ENCODE data around the gene SCUBE2.

DNA sequence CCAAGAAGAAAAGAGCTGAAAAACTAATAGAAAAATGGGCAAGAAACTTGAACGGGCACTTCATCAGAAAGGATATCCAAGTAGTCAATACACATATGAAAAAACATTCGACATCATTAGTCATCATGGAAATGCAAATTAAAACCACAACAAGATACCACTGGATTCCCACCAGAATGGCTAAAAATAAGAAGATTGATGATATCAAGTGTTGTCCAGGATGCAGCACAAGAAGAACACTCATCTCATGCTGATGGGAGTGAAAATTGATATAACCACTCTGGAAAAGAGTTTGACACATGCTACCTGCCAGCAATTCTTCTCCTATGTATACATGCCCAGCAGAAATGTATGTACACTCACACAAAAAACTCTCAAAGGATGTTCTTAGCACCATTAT is 26.9 kb upstream of the SCUBE2 start:
- TF ChIP-seq SP1 (IDR thresholded peaks at IDR 0.05) (no peak), ZBTB33 (IDR thresholded peaks at IDR 0.05) (no peak), GABPA (IDR thresholded peaks at IDR 0.05 in 1 of 2, conservative IDR thresholded peaks at IDR 0.05 in 1 of 2) (no peak)
- TF ChIP-seq, protein P1, sequence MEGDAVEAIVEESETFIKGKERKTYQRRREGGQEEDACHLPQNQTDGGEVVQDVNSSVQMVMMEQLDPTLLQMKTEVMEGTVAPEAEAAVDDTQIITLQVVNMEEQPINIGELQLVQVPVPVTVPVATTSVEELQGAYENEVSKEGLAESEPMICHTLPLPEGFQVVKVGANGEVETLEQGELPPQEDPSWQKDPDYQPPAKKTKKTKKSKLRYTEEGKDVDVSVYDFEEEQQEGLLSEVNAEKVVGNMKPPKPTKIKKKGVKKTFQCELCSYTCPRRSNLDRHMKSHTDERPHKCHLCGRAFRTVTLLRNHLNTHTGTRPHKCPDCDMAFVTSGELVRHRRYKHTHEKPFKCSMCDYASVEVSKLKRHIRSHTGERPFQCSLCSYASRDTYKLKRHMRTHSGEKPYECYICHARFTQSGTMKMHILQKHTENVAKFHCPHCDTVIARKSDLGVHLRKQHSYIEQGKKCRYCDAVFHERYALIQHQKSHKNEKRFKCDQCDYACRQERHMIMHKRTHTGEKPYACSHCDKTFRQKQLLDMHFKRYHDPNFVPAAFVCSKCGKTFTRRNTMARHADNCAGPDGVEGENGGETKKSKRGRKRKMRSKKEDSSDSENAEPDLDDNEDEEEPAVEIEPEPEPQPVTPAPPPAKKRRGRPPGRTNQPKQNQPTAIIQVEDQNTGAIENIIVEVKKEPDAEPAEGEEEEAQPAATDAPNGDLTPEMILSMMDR (IDR thresholded peaks at IDR 0.05; ENCODE audit: low read depth, low read length, missing input control), result no peak
